Measurements from ENCODE around the gene UGT2A2. TPM values are rescaled to one million over a fixed set of nuclear protein-coding genes. Genes with fewer than 3 reads are reported as not detected.

Gene UGT2A2
- total RNA-seq, 4 donors from 2014 or later = not detected

GRCh38 chr4:69568787-69569186 is 70.7 kb downstream of the UGT2A2 start:
- DNase-seq (ENCODE audit: low spot score in 2 of 2) = no peak
- TF ChIP-seq, protein P1, sequence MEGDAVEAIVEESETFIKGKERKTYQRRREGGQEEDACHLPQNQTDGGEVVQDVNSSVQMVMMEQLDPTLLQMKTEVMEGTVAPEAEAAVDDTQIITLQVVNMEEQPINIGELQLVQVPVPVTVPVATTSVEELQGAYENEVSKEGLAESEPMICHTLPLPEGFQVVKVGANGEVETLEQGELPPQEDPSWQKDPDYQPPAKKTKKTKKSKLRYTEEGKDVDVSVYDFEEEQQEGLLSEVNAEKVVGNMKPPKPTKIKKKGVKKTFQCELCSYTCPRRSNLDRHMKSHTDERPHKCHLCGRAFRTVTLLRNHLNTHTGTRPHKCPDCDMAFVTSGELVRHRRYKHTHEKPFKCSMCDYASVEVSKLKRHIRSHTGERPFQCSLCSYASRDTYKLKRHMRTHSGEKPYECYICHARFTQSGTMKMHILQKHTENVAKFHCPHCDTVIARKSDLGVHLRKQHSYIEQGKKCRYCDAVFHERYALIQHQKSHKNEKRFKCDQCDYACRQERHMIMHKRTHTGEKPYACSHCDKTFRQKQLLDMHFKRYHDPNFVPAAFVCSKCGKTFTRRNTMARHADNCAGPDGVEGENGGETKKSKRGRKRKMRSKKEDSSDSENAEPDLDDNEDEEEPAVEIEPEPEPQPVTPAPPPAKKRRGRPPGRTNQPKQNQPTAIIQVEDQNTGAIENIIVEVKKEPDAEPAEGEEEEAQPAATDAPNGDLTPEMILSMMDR (IDR thresholded peaks at IDR 0.05) = no peak
- TF ChIP-seq POLR2A (IDR thresholded peaks at IDR 0.05) = no peak
- H3K4me3 ChIP-seq (ENCODE audit: low read depth, poor library complexity, severe bottlenecking) = no peak overlapping the region
- 91 to 95% methylated on average over 1 of the region's 1 CpG for WGBS, 2 donors
- intact Hi-C loops (cut with DNase I; ENCODE audit: low total_unique reads) = no loop called here

DNA sequence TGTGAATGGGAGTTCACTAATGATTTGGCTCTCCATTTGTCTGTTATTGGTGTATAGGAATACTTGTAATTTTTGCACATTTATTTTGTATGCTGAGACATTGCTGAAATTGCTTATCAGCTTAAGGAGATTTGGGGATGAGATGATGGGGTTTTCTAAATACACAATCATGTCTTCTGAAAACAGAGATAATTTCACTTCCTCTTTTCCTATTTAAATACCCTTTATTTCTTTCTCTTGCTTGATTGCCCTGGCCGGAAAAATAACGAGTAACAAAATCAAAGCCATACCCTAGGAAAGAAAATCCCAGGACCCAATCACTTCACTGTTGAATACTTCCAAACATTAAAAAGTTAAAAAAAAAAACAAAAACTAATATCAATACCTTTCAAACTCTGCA is 76.0 kb downstream of the UGT2A2 start:
- H3K4me3 ChIP-seq (ENCODE audit: low read depth, poor library complexity, severe bottlenecking) = no peak overlapping the region
- intact Hi-C loops (cut with DNase I; ENCODE audit: low total_unique reads) = no loop called here
- TF ChIP-seq, protein P1 (IDR thresholded peaks at IDR 0.05) = no peak
- no peak for TF ChIP-seq POLR2A (IDR thresholded peaks at IDR 0.05)
- DNase-seq (ENCODE audit: low spot score in 2 of 2) = no peak
- WGBS, 2 donors = 52 to 74% methylated on average over 2 of the region's 2 CpGs

DNA sequence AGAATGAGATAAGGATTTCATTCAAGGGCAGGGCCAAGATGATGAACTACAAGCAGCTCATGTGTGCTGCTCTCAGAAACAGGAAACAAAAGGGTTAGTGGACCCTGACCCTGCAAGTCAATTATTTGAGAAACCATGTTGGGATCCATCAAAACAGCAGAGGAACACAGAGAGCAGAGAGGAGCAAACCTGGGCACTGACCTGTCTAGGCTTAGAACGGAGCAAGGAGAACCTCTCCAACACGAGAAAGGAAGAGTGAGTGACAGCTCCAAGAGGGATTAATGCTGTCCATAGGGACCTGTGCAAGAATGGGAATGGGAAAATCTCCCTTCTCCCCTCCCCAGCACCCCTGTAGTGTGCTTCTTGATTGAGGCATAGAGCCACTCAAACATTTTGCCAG is 89.8 kb downstream of the UGT2A2 start:
- TF ChIP-seq, protein P1 (IDR thresholded peaks at IDR 0.05) = no peak
- TF ChIP-seq POLR2A (IDR thresholded peaks at IDR 0.05) = no peak
- no peak for DNase-seq (ENCODE audit: low spot score in 2 of 2)
- WGBS, 2 donors = 67 to 84% methylated on average over 2 of the region's 2 CpGs
- intact Hi-C loops (cut with DNase I; ENCODE audit: low total_unique reads) = no loop called here
- H3K4me3 ChIP-seq (ENCODE audit: low read depth, poor library complexity, severe bottlenecking) = no peak overlapping the region

- TF ChIP-seq POLR2A (IDR thresholded peaks at IDR 0.05) = no peak
- TF ChIP-seq, protein P1 (IDR thresholded peaks at IDR 0.05) = no peak
- H3K4me3 ChIP-seq (ENCODE audit: low read depth, poor library complexity, severe bottlenecking) = no peak overlapping the region
- 44 to 54% methylated on average over 6 of the region's 6 CpGs for WGBS, 2 donors
- intact Hi-C loops (cut with DNase I; ENCODE audit: low total_unique reads) = no loop called here
- DNase-seq (ENCODE audit: low spot score in 2 of 2) = no peak
Measured at GRCh38 chr4:69546134-69546765, 93.2 kb downstream of the UGT2A2 start.

Other genes with a start within 250 kb of the UGT2A2 start
- not detected for gene UGT2B4, start 143.7 kb downstream of the UGT2A2 start, total RNA-seq
- gene UGT2A1, start 13.6 kb upstream of the UGT2A2 start, total RNA-seq = 1 to 10 TPM in 2 of 4 donors, under 1 TPM in 2; 0.52 to 1.9 (median 1.2) TPM
- under 1 TPM; 0.10 to 0.30 (median 0.18) TPM for gene SULT1B1, start 121.0 kb upstream of the UGT2A2 start, total RNA-seq
- gene SULT1E1, start 220.5 kb upstream of the UGT2A2 start, total RNA-seq = 10 to 100 TPM; 15.7 to 45.2 (median 34.3) TPM

Measured in lower leg skin (tissue), 4 donors.